Measurements from ENCODE around the gene PLA2G6. TPM values are rescaled to one million over a fixed set of nuclear protein-coding genes. Genes with fewer than 3 reads are reported as not detected.
"Not testable (repeated sequence)": the region's sequence is repeated elsewhere in the genome, so short reads cannot be mapped to it uniquely, and the experiment has no call there.

The PLA2G6 gene
- total RNA-seq, 2 donors from 2014 or later: 61.5 to 138 TPM

GRCh38 chr22:38184788-38185187, 3.2 kb upstream of the PLA2G6 start:
- Histone ChIP-seq H3K9me3 (no peaks in the 10 kb centered on the region), H3K4me3 (no peak overlapping the region), H3K27ac (no peak overlapping the region), H3K36me3 (no peaks in the 10 kb centered on the region), H3K27me3 (replicated peaks; ENCODE audit: insufficient read depth) (no peaks in the 10 kb centered on the region), H3K4me1 (replicated peaks) (peaks cover 6% of the 10 kb centered on the region)
- intact Hi-C loops (cut with DNase I): no loop called here
- TF ChIP-seq POLR2A (IDR thresholded peaks at IDR 0.05) (no peak), POLR2AphosphoS5 (IDR thresholded peaks at IDR 0.05) (no peak)
- TF ChIP-seq, protein P1, sequence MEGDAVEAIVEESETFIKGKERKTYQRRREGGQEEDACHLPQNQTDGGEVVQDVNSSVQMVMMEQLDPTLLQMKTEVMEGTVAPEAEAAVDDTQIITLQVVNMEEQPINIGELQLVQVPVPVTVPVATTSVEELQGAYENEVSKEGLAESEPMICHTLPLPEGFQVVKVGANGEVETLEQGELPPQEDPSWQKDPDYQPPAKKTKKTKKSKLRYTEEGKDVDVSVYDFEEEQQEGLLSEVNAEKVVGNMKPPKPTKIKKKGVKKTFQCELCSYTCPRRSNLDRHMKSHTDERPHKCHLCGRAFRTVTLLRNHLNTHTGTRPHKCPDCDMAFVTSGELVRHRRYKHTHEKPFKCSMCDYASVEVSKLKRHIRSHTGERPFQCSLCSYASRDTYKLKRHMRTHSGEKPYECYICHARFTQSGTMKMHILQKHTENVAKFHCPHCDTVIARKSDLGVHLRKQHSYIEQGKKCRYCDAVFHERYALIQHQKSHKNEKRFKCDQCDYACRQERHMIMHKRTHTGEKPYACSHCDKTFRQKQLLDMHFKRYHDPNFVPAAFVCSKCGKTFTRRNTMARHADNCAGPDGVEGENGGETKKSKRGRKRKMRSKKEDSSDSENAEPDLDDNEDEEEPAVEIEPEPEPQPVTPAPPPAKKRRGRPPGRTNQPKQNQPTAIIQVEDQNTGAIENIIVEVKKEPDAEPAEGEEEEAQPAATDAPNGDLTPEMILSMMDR (IDR thresholded peaks at IDR 0.05): no peak
- WGBS: 72% methylated on average over 7 of the region's 7 CpGs
- no peak for DNase-seq (ENCODE audit: low spot score)

GRCh38 chr22:38180841-38181452, 683 bp downstream of the PLA2G6 start:
- 16% methylated on average over 14 of the region's 14 CpGs for WGBS
- TF ChIP-seq POLR2AphosphoS5 (IDR thresholded peaks at IDR 0.05) (peak; percentile 53), POLR2A (IDR thresholded peaks at IDR 0.05) (no peak)
- TF ChIP-seq, protein P1 (IDR thresholded peaks at IDR 0.05): peak in 1 of 4 experiments; percentile 4
- Histone ChIP-seq H3K4me1 (replicated peaks) (peaks cover 22% of the 10 kb centered on the region), H3K4me3 (peak overlapping the region; percentile 36 to 53), H3K27me3 (replicated peaks; ENCODE audit: insufficient read depth) (no peaks in the 10 kb centered on the region), H3K27ac (peak overlapping the region; percentile 95 to 99), H3K36me3 (no peaks in the 10 kb centered on the region), H3K9me3 (no peaks in the 10 kb centered on the region)
- DNase-seq (ENCODE audit: low spot score): peak; percentile 37
- intact Hi-C loops (cut with DNase I): no loop called here

- H3K36me3 ChIP-seq; DNase-seq (ENCODE audit: low spot score); H3K27me3 ChIP-seq (replicated peaks; ENCODE audit: insufficient read depth); H3K4me3 ChIP-seq; H3K9me3 ChIP-seq: not testable (repeated sequence)
- peaks cover 22% of the 10 kb centered on the region for H3K4me1 ChIP-seq (replicated peaks)
- peak overlapping the region; percentile 95 to 99 for H3K27ac ChIP-seq
- intact Hi-C loops (cut with DNase I): loop anchor here (10.0 kb wide), 1 partner anchor 64 kb away; the partner anchor contains the start of gene BAIAP2L2
- WGBS: 96% methylated on average over 7 of the region's 7 CpGs
These were observed 3.1 kb downstream of the PLA2G6 start for GRCh38 chr22:38178605-38178937.

- peak; percentile 86 for DNase-seq (ENCODE audit: low spot score)
- H3K4me1 ChIP-seq (replicated peaks): peaks cover 22% of the 10 kb centered on the region
- TF ChIP-seq, protein P1 (IDR thresholded peaks at IDR 0.05): no peak
- peak; percentile 31 for TF ChIP-seq POLR2A (IDR thresholded peaks at IDR 0.05)
- TF ChIP-seq POLR2AphosphoS5 (IDR thresholded peaks at IDR 0.05): peak; percentile 99
- H3K27ac ChIP-seq: peak overlapping the region; percentile 95 to 99
- 39% methylated on average over 14 of the region's 15 CpGs for WGBS
- H3K27me3 ChIP-seq (replicated peaks; ENCODE audit: insufficient read depth): no peaks in the 10 kb centered on the region
- no peaks in the 10 kb centered on the region for H3K36me3 ChIP-seq
- no peaks in the 10 kb centered on the region for H3K9me3 ChIP-seq
- intact Hi-C loops (cut with DNase I): loop anchor here (10.0 kb wide), 1 partner anchor 63 kb away; the partner anchor contains the start of gene BAIAP2L2
- H3K4me3 ChIP-seq: no peak overlapping the region
These were observed 3.6 kb downstream of the PLA2G6 start for GRCh38 chr22:38177926-38178604.

- Histone ChIP-seq H3K4me1 (replicated peaks) (peaks cover 22% of the 10 kb centered on the region), H3K27ac (peak overlapping the region; percentile 95 to 99)
- intact Hi-C loops (cut with DNase I): loop anchor here (10.0 kb wide), 1 partner anchor 63 kb away; the partner anchor contains the start of gene BAIAP2L2
- not testable (repeated sequence) for DNase-seq (ENCODE audit: low spot score); H3K9me3 ChIP-seq; H3K36me3 ChIP-seq; H3K27me3 ChIP-seq (replicated peaks; ENCODE audit: insufficient read depth); H3K4me3 ChIP-seq
- 66% methylated on average over 9 of the region's 9 CpGs for WGBS
These were observed 4.1 kb downstream of the PLA2G6 start for GRCh38 chr22:38177571-38177925.

Measured in prostate gland (tissue), 2 donors.